TTC549 (cell line): Measurements from ENCODE around the gene CHST3.

ENCODE experiments used
- FAIRE-seq: peaks from 2 replicates; lab custom pipeline; 2012; peaks lifted over from hg19 to GRCh38; lab: Jason Lieb, UNC

Gene CHST3

GRCh38 chr10:72010234-72010973, 46.2 kb downstream of the CHST3 start:
- FAIRE-seq, result no peak

DNA sequence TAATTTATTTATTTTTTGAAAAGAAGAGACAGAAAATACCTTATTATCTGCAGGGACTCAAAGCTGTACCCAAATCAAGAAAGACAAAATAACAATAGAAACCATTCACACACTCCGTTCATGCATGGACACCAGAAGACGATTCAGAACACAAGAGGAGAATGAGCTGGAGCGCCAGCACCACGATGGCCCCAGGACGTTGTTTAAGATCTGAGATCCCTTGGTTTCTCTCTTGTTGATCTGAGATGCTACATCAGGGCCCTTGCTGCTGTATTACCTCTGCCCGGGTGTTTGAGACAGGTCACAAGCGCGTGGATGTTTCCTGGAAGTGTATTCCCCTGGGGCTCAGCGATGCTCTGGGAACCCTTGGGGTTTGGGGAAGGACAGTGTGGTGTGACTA, 46.8 kb downstream of the CHST3 start:
- FAIRE-seq, result no peak

DNA sequence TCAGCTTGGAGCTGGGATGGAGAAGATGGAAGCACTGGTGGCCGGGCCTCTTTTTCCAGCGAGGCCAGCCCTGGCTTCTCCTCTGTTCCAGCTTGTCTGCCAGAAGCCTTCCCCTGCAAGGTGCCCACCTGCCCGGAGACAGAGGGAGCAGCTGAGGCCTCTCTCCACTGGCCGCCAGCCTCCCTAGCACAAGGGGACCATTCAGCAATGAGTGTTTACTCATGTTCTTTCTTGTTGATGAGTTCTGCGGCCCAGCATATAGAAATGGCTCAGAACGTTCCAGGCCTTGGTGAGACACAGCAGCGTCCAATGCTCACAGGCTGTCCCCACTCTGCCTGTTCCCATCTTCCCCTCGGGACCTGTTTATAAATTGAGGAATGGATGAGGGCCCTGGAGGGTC, 47.3 kb downstream of the CHST3 start:
- no peak for FAIRE-seq

- FAIRE-seq, result no peak
These were observed 47.8 kb downstream of the CHST3 start for GRCh38 chr10:72011976-72012512.

DNA sequence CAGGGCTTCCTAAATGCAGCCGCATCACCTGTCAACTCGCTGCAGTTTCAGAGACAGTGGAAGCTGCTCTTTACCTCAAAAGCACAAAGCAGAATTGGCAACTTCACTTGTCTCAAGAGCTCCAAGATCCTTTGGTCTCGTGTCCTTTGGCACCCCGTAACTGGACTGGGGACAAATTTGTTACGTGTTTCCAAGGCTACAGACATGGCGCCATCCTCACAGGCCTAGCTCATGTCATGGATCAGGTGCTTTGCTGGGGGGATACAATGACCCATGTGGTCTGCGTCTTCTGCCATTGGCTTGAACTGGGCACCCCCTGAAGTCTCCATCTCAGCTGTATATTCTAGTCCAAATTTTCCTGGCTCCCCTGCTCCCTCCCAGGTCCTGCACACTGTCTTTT, 48.6 kb downstream of the CHST3 start:
- FAIRE-seq, result no peak

GRCh38 chr10:72013202-72013945, 49.2 kb downstream of the CHST3 start:
- FAIRE-seq, result no peak

DNA sequence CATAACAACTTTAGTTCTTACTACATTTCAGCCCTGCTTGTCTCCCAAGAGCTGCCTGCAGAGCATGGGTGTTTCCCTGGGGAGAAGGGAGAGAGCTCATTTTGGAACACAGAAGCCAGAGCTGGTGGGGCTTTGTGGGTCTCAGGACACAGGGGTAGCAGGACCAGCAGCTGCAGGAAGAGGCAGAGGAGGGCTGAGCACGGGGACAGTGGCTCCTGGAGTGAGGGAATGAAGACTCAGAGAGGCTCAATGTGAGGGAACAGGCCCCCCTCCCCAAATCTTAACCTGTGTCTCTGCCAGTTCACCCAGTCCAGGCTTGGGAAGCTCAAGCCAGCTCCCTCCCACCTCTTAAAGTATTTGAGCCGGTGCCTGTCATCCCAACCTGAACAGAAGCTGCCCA, 50.0 kb downstream of the CHST3 start:
- FAIRE-seq, result no peak

- no peak for FAIRE-seq
These were observed 50.7 kb downstream of the CHST3 start for GRCh38 chr10:72014785-72015480.

- no peak for FAIRE-seq
These were observed 51.6 kb downstream of the CHST3 start for GRCh38 chr10:72015841-72016240.

DNA sequence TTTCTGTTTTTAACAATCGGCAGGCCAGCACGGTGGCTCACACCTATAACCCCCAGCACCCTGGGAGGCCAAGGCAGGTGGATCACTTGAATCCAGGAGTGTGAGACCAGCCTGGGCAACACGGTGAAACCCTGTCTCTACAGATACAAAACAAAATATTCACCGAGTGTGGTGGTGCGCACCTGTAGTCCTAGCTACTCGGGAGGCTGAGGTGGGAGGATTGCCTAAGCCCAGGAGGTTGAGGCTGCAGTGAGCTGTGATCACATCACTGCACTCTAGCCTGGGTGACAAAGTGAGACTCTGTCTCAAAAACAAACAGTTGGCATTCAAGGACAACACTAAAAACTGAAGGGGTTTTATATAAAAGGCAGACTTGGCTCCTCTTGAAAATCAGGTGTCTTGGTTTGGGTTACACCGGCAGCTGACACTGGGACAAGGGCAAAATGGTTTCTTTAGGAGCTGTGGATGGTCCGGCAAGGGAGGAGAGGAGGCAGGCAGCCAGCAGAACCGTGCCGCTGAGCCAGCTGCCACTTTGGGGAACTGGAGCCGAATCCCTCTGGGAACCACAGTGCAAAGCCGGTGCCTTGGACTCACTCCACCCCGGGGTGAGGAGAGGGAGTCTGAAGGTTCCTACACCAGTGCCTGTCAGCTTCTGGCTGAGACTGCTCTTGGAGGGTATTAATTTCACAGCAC, 52.6 kb downstream of the CHST3 start:
- FAIRE-seq, result no peak

- no peak for FAIRE-seq
These were observed 55.1 kb downstream of the CHST3 start for GRCh38 chr10:72019085-72019876.

DNA sequence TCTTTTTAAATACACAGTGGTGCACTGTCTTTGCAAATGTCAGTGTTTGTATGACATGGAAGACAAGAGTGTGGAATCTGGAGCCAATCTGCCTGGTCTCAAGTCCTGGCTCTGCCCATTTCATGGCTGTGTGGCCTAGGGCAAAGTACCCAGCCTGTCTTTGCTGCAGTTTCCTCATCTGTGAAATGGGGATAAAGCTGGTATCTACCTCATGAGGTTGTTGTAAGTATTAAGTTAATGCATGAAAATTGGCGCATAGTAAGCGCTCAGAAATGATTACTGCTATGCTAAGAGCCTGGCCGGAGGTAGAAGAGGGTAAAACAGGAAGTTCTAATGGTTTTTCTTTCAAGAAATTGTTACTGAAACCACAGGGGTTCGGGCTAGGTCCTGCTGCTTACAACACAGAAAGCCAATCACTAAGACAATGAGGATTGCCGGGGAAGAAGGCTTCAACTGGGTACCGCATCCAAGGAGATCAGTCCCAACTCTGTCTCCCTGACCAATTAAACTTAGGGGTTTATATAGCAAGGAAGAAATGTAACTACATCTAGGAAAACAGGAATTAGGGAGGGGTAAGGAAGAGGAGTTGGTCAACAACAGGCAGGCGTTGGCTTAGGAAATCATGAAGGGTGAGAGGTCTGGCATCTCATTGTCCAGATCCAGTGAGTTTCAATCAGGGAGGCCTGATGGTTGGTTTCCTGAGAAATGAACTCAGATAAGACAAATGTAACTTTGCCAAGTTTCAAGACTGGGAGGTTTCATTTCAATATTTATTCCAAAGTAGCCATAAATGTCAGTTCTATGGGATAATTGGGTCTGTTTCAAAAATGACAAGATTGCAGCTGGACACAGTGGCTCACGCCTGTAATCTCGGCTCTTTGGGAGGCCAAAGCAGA, 57.0 kb downstream of the CHST3 start:
- FAIRE-seq, result no peak

- FAIRE-seq, result no peak
These were observed 58.0 kb downstream of the CHST3 start for GRCh38 chr10:72022228-72022627.

- FAIRE-seq, result no peak
These were observed 60.4 kb downstream of the CHST3 start for GRCh38 chr10:72024596-72024995.

GRCh38 chr10:72025400-72025799, 61.2 kb downstream of the CHST3 start:
- FAIRE-seq, result no peak

GRCh38 chr10:72025832-72026231, 61.6 kb downstream of the CHST3 start:
- no peak for FAIRE-seq

DNA sequence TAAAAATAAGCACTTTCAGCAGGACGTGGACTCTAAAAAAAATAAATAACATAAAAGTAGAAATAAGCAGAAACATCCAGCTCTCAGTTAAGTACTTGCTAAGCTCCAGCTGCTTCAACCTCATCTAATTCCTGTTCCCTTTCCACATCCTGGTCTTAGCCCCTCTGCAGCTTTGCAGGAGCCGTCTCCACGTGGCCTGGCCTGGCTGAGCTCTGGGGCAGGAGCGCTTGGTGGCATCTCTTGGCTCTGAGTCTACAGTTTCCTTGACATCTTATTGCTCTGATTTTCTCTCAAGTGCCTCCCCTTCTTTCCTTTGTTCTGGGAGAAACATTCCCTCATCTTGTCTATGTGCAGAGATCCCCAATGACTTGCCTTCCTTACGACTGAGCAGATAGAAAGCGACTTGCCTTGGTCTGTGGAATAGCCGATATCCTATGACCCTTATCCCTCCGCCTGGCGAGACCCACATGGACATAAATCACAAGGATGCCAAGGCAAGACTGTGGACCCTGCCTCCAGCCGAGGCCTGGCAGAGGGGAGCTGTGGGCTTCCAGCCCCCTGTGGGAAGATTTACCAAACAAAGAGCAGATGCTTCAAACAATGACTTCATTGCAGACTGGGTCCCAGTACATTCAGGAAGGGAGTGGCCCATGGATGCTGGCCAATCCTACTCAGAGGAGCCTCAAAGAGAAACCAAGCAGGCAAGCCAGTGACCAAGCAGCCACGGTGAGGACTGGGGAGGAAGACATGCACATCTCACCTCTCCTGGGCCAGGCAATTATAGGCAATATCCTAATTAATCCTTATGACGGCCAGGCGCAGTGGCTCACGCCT, 62.3 kb downstream of the CHST3 start:
- no peak for FAIRE-seq

GRCh38 chr10:72027498-72027897, 63.3 kb downstream of the CHST3 start:
- no peak for FAIRE-seq

DNA sequence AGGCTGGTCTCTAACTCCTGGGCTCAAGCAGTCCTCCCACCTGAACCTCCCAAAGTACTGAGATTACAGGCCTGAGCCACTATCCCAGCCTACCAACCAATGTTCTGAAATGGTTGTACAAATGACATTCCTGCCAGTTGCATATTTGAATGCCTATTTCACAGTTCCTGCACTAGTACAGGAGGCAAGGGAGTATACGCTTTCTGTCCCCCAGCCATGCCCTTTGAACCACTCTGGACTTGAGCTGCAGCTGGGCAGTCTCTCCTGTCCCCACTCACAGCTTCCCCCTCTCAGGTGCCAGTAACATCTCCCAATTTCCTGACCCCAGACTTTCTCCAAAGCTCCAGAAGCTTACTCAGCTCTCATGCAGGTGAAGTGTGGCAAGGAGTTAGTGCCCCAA, 65.2 kb downstream of the CHST3 start:
- no peak for FAIRE-seq
